Breast epithelium (tissue), 4 donors: ENCODE measurements around the gene TIMM29. TPM values are rescaled to one million over a fixed set of nuclear protein-coding genes. Genes with fewer than 3 reads are reported as not detected.

ENCODE experiments used
- DNase-seq, 2 donors: peaks; one replicate each; pipeline ENCODE4 v3.0.0-alpha.2; 2019; ENCODE audit warnings: low spot score in 2 of 2
- H3K27ac ChIP-seq, 2 donors: fragments of 200-600 bp; sonication (generic) in 1 of 2; one replicate each; pipeline ENCODE4 v1.5.1; 2016 to 2019; ENCODE audit warnings: mild to moderate bottlenecking in 1 of 2
- H3K27me3 ChIP-seq, 2 donors: fragments of 200-600 bp; sonication (generic) in 1 of 2; one replicate each; pipeline versions ENCODE4 v1.5.1 to v1.6.0; 2017 to 2019; ENCODE audit warnings: control low read depth in 1 of 2, mild to moderate bottlenecking in 1 of 2
- H3K36me3 ChIP-seq: fragments of 200-600 bp; one replicate; pipeline ENCODE4 v1.5.1; 2019
- H3K4me1 ChIP-seq, 2 donors: fragments of 200-600 bp; sonication (generic); one replicate each; pipeline ENCODE4 v1.5.1; 2016 to 2019; ENCODE audit warnings: control low read depth in 1 of 2
- H3K4me3 ChIP-seq, 3 donors: fragments of 200-600 bp; sonication (generic); 1 replicate in 2 of 3; 2 replicates in 1 of 3; pipeline ENCODE4 v1.5.1; 2016 to 2019; ENCODE audit warnings: mild to moderate bottlenecking in 3 of 3, moderate library complexity in 2 of 3
- H3K9me3 ChIP-seq, 2 donors: fragments of 200-600 bp; sonication (generic) in 1 of 2; one replicate each; pipeline ENCODE4 v1.5.1; 2016 to 2019; ENCODE audit warnings: control low read depth in 1 of 2
- POLR2A ChIP-seq: fragments of 450-650 bp; IDR thresholded peaks from one replicate; pipeline ENCODE4 v1.6.1; 2016; ENCODE audit warnings: antibody characterized with exemption, mild to moderate bottlenecking, moderate library complexity
- POLR2AphosphoS5 ChIP-seq, 3 donors: sonication (generic); formaldehyde crosslinking; IDR thresholded peaks; one replicate each; pipeline ENCODE4 v1.6.1; 2017; ENCODE audit warnings: antibody characterized with exemption in 3 of 3
- intact Hi-C: fragments of 100-400 bp; cut with DNase I; formaldehyde crosslinking; loops from one replicate; pipeline ENCODE4 v1.15.1; 2023; ENCODE audit warnings: low total_unique reads
- total RNA-seq, 3 donors: library from RNA; depleted of rRNA; stranded (reverse); fragments of >200 nt; gene quantifications; one replicate each; pipeline ENCODE4 v1.1.0, GENCODE V29; 2016
- TF ChIP-seq, protein P1 (sequence below), 3 donors: fragments of 450-650 bp; IDR thresholded peaks; one replicate each; pipeline ENCODE4 v1.5.1; 2016 to 2017; ENCODE audit warnings: antibody characterized with exemption in 3 of 3, mild to moderate bottlenecking in 3 of 3, moderate library complexity in 3 of 3

The TIMM29 gene
- total RNA-seq, 3 donors from 2014 or later = 21.1 to 31.6 (median 21.6) TPM

DNA sequence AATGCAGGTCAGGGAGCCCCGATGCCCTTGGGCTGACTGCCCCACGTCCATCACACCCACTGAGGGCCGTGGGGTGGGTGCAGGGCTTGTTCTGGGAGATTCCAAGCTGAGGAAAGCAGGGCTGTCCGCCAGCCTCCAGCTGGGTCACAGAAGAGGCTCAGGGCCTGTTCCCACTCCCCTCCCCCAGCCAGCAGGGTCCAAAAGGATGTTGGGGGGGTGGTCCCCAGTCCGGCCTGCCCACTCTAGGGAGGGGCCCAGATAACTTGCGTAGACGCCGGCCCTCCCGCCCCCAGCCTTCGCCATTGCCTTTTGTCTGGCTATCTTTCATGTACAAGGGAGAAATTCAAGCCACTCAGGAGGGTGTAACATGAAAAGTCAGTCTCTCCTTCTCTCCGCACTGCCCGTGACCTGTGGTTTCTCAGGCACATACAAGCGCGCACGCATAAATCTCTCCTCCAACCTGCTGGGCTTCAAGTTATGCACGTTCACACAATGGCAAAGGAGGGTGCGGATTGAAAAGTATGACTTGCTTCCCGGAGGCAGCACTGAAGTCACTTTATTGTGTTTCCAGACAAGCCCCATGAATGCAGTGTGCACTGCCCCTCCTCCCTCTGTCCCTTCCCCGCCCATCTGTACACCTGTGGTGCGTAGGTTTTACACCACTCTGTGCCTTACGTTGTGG is 37.1 kb upstream of the TIMM29 start:
- no peaks in the 10 kb centered on the region for H3K4me1 ChIP-seq
- DNase-seq = peak in 1 of 2 donors; percentile 29
- peak overlapping the region; percentile 22 to 64 for H3K27ac ChIP-seq
- intact Hi-C loops = no loop called here
- H3K4me3 ChIP-seq = peak overlapping the region in 1 of 3 donors; percentile 31
- TF ChIP-seq POLR2A (no peak), POLR2AphosphoS5 (IDR thresholded peaks at IDR 0.05) (no peak)
- TF ChIP-seq, protein P1, sequence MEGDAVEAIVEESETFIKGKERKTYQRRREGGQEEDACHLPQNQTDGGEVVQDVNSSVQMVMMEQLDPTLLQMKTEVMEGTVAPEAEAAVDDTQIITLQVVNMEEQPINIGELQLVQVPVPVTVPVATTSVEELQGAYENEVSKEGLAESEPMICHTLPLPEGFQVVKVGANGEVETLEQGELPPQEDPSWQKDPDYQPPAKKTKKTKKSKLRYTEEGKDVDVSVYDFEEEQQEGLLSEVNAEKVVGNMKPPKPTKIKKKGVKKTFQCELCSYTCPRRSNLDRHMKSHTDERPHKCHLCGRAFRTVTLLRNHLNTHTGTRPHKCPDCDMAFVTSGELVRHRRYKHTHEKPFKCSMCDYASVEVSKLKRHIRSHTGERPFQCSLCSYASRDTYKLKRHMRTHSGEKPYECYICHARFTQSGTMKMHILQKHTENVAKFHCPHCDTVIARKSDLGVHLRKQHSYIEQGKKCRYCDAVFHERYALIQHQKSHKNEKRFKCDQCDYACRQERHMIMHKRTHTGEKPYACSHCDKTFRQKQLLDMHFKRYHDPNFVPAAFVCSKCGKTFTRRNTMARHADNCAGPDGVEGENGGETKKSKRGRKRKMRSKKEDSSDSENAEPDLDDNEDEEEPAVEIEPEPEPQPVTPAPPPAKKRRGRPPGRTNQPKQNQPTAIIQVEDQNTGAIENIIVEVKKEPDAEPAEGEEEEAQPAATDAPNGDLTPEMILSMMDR (IDR thresholded peaks at IDR 0.05) = no peak
- H3K9me3 ChIP-seq = no peaks in the 10 kb centered on the region
- no peaks in the 10 kb centered on the region for H3K27me3 ChIP-seq
- H3K36me3 ChIP-seq = no peaks in the 10 kb centered on the region

DNA sequence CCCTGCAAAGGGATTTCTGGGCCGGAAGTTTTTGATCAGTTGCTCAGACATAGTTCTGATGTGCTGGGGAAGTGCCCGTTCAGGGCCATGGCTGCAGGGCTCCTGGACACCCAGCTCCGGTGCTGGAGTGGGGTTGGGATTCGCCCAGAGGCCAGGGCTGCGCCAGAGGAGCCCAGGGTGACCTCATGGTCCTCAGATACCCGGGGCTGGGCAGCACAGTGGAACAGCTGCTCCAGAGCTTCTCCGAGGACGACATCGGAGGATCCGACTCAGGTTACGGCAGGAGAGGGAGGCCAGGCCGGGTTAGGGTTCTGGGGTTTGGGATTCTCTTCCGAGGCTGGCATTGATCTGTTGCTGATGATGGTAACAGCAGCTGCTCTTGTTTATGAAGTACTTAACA is 36.4 kb upstream of the TIMM29 start:
- peaks cover 0 to 6% of the 10 kb centered on the region in 2 donors for H3K4me1 ChIP-seq
- intact Hi-C loops = no loop called here
- H3K27ac ChIP-seq = peak overlapping the region in 1 of 2 donors; percentile 26

GRCh38 chr19:10894911-10895213 is 33.7 kb upstream of the TIMM29 start:
- Histone ChIP-seq H3K27ac (no peak overlapping the region), H3K9me3 (no peaks in the 10 kb centered on the region), H3K27me3 (no peaks in the 10 kb centered on the region), H3K4me3 (no peak overlapping the region), H3K36me3 (no peaks in the 10 kb centered on the region), H3K4me1 (peaks cover 4 to 10% of the 10 kb centered on the region in 2 donors)
- DNase-seq = no peak
- intact Hi-C loops = no loop called here
- TF ChIP-seq POLR2A (no peak), POLR2AphosphoS5 (IDR thresholded peaks at IDR 0.05) (no peak)
- TF ChIP-seq, protein P1 (IDR thresholded peaks at IDR 0.05) = no peak

More for the DNA sequence above, 36.4 kb upstream of the TIMM29 start:
- Histone ChIP-seq H3K36me3 (no peaks in the 10 kb centered on the region), H3K9me3 (no peaks in the 10 kb centered on the region), H3K4me3 (no peak overlapping the region), H3K27me3 (no peaks in the 10 kb centered on the region)
- TF ChIP-seq POLR2AphosphoS5 (IDR thresholded peaks at IDR 0.05) = no peak
- TF ChIP-seq, protein P1 (IDR thresholded peaks at IDR 0.05) = no peak
- TF ChIP-seq POLR2A = no peak
- DNase-seq = no peak

- TF ChIP-seq POLR2AphosphoS5 (IDR thresholded peaks at IDR 0.05) (no peak), POLR2A (no peak)
- TF ChIP-seq, protein P1 (IDR thresholded peaks at IDR 0.05) = no peak
- Histone ChIP-seq H3K27ac (no peak overlapping the region), H3K9me3 (no peaks in the 10 kb centered on the region), H3K4me3 (no peak overlapping the region), H3K4me1 (peaks cover 4 to 10% of the 10 kb centered on the region in 2 donors), H3K27me3 (no peaks in the 10 kb centered on the region), H3K36me3 (no peaks in the 10 kb centered on the region)
- no peak for DNase-seq
- intact Hi-C loops = no loop called here
Measured at GRCh38 chr19:10895363-10895762, 33.2 kb upstream of the TIMM29 start.

DNA sequence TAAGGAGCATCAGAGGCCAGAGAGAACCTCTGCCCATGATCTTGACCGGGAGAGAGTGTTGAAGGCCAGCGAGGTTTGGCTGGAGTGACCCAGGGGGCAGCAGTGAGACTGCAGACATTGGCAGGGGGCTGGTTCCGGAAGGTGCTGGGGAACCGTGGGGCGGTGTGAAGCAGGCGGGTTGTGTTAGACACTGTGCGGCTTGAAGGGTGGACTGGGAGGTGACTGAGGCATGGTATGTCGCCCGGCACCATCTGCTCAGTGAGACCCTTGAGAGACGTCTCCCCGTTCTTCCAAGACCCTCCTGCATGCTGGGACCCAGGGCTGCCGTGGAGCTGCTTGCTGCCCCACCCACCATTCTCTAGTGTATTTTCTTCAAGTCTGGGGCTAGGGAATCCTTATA is 32.7 kb upstream of the TIMM29 start:
- intact Hi-C loops = no loop called here
- Histone ChIP-seq H3K9me3 (no peaks in the 10 kb centered on the region), H3K27ac (peak overlapping the region in 1 of 2 donors; percentile 45), H3K4me1 (peaks cover 4 to 10% of the 10 kb centered on the region in 2 donors), H3K36me3 (no peaks in the 10 kb centered on the region), H3K27me3 (no peaks in the 10 kb centered on the region), H3K4me3 (no peak overlapping the region)
- TF ChIP-seq POLR2AphosphoS5 (IDR thresholded peaks at IDR 0.05) (no peak), POLR2A (no peak)
- TF ChIP-seq, protein P1 (IDR thresholded peaks at IDR 0.05) = no peak
- no peak for DNase-seq
